GM18951 (cell line): ENCODE data around the gene ARMC12.

Source experiments
- POLR2A ChIP-seq: IDR thresholded peaks from 4 replicates; pipeline ENCODE4 v1.6.1; 2011; ENCODE audit warnings: mild to moderate bottlenecking; ENCODE audit not compliant: insufficient read length, insufficient read depth; ENCODE audit errors: extremely low read depth
- in situ Hi-C: fragments of 300-500 bp; cut with MboI; formaldehyde crosslinking; loops from one replicate; pipeline ENCODE4 v1.12.0; 2022; ENCODE audit warnings: low sequenced_read_pairs, mixed read lengths, inconsistent platforms; ENCODE audit not compliant: unreplicated experiment

Gene ARMC12

DNA sequence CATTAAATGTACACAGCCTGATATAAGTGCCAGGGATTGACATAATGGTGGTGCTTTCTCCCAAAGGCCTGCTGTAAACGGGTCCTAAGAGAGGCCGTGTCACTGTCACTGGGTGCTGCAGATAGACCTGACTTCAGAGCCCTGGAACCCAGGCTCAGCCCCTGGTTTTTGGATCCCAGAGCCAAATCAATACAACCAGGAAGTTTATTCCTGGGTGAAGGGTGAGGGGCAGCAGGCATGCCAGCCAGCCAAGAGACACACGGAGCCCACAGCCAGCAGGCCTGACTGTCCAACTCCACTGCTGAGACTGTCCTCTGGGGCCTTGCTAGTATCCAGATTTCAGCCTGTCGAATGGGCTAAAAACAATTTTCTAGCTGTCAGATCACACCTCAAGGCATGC is 12.8 kb upstream of the ARMC12 start:
- no peak for TF ChIP-seq POLR2A

DNA sequence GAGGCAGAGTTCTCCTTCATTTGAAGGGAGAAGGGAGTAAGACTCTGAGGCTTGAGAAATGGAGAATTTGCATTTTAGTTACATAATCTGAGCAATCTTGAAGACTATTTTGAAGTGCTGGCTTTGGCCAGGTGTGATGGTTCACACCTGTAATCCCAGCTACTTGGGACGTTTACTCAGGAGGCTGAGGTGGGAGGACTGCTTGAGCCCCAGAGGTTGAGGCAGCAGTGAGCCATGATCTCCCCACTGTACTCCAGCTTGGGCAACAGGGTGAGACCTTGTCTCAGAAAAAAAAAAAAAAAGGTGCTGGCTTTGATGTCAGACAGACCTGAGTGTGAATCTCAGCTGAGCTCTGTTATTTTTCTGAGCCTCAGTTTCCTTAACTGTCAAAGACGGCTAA is 12.4 kb upstream of the ARMC12 start:
- no peak for TF ChIP-seq POLR2A
- in situ Hi-C loops: no loop called here

More for the DNA sequence above, 12.8 kb upstream of the ARMC12 start:
- in situ Hi-C loops: no loop called here

DNA sequence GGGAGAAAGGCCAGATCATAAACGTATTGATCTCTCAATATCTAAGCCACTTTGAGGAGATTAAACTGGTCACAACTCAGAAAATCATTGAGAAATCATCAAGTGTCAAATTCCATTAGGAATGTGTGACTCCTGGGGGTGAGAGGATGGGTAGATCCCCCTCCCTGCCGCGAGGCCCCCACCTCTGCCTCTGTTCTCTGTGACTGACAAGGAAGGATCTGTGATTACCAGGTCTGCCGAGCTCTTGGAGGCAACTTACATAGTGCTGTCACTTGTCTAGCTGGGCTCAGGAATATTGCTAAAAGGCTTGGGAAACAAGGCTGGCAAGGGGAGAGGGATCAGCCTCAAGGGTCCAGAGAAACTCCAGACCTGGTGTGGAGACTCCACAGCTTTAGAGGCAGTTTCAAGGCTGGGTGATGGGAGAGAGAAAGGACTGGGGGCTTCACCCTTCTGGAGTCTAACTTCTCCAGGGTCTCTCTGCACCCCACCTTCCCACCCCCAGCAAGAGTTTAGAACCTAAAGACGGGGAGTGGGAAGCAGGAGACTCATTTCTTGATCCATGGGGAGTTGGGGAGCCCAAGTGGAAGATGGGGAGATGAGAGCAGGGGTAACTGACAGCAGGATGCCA is 11.6 kb upstream of the ARMC12 start:
- in situ Hi-C loops: loop anchor here (25.0 kb wide), 1 partner anchor 413 kb away; no protein-coding TSS in a partner anchor
- TF ChIP-seq POLR2A: no peak

DNA sequence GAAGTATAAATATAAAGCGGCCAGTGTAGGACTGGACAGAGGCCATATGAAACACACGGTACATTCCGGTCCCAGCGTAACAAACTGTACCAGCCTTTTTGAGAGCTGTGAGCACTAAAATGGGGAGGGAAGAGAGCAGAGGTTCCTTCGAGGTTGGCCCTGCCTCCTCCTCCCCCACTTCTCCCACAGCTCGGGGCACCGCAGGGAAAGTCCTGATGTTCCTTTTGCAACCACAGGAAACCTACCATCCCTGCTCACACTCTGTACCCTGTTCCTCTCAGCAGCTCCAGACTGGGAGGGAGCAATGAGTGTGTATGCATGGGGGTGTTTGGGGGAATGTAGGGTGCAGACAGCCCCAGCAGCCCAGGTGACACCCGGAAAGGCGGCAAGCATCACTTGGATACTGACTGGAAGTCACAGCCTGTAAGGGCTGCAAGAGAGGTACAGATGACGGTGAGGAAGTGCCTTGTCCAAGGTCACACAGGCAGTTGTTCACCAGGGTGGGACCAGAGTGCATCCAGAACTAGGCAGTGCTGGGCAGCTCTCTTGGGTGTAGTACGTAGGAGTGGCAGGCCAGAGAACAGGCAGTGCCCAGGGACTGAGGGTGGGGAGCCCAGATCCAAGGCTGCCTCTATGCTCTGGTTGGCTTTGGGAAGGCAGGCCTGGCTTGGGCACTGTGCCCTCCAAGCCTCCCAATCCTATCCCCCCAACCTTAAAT is 11.0 kb upstream of the ARMC12 start:
- in situ Hi-C loops: loop anchor here (25.0 kb wide), 1 partner anchor 414 kb away; no protein-coding TSS in a partner anchor
- TF ChIP-seq POLR2A: no peak

DNA sequence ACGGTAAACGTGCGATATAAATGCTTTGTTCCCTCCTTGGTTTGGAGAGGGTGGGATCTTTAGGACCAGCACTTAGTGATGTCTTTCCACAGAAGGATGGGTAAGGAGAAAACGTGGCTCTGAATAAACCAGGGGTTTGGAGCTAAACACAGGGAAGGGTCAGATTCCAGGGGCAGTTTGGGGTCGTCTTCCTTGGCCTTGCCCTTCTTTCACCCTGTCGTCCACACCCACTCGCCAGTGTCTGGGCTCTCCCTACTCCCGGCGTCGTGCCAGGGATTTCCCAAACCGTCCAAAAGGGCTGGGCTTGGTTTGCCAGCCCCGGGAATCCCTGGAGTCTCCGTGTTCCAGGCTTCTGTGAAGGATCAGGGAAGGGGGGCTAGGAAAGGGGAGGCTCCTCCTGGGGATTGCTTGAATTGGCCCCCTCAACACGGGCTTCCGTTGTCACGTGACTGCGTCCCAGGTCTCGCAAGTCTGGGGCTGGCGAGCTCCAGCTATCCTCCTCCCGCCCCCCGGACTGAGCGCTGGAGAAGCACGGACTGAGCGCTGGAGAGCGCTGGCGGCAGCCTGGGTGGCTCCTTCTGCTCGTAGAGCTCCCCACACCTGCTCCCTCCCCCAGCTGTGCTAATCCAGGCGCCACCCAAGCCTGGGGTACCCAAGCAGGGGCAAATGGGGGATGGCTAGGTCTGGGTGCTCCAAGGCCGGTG is 9.4 kb upstream of the ARMC12 start:
- no peak for TF ChIP-seq POLR2A
- in situ Hi-C loops: loop anchor here (25.0 kb wide), 1 partner anchor 415 kb away; no protein-coding TSS in a partner anchor

DNA sequence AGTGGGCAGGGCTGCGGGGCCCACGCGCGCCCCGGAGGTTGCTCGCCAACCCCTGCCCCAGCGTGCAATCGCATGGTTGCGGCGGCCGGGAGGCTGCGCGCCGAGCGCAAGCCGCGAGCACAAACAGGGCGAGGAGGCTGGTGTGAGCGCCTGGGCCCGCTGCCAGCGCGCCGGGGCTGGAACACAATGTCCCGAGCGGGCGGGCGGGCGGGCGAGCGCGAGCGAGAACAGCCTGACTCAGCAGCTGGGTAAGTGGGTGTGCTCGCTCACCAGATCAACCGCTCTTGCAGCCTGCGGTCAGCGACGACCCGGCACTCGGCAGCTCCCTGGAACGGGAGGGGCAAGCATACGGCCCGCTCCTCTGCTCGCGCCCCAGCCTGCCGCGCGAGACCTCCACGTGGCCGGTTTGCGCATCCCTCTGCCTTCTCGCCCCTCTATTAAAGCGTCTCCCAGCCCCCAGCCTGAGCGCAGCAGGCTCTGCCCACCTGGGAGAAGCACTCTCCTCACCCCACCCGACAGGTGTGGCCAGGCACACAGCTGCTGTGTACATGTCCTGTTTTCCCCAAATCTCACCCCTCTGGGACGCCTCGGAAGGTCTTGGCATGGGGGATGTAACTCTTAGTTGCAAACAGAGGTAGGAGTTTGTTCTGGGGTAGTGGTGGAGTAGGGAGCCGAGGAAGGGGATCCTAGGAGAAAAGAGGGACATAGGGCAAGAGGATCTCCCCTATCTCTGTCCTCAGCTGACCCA is 8.7 kb upstream of the ARMC12 start:
- in situ Hi-C loops: loop anchor here (25.0 kb wide), 1 partner anchor 416 kb away; no protein-coding TSS in a partner anchor
- peak; percentile 63 for TF ChIP-seq POLR2A

DNA sequence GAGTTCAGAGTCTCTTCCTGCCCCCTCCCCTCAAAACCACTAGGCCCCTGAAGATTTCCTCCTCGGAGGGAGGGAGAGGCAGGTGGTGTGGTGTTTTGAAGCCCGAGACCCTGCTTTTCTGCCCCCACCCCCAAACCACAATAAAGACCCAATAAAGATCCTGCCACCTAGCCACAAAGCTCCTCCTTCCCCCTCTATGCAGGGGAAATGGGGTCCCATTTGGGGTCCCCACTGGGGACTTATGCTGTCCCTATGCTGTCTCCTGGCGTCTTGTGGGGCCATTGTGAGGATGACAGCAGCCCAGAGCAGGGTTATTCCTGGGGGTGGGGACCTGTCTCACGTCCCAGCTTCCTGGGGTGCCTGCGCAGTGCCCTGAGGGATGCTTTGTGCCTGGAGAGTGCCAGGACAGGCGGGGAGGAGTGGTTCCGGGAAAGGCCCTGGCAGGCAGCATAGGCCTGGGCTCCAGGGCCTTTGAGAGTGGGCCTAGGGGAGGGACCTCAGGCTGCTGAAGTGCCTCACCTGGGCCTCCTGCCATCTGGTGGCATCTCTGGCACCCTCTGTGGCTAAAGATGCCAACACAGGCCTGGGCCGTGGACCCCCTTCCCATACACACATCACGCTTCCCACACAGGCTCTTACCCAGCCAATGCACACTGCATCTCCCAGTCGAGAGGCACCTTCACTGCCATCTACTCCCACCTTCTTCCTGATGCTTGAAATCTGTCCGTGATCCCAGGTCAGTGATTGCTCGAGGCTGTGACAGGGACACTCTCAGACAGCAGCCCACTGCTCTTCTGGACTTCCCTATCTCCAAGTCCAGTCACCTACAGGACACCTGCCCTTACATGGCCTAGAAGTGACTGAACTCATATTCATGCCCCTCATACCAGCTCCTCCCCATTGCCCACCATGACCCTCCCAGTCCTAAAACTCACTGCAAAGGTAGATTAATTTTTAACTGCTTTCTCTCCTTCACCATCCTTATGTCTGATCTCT is 7.9 kb upstream of the ARMC12 start:
- in situ Hi-C loops: loop anchor here (25.0 kb wide), 1 partner anchor 417 kb away; no protein-coding TSS in a partner anchor
- no peak for TF ChIP-seq POLR2A

DNA sequence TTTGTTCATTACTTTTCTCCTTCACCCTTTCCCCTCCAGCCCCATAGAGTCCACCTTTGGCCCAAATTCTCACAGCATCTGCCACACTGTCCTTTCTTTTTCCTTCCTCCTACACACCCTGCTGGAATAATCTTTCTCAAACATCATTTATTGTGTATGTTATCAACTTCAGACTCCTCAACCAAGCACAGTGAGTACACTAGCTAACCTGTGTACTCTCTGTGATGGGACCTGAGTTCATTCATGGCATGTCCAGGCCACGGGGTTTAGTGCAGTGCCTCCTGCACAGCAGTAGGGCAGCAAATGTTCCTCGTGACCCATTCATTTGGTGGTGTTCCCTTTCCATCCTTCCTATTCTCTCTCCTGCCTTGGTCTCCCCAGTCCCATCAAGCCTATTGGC is 7.1 kb upstream of the ARMC12 start:
- in situ Hi-C loops: loop anchor here (25.0 kb wide), 1 partner anchor 417 kb away; no protein-coding TSS in a partner anchor
- TF ChIP-seq POLR2A: no peak

DNA sequence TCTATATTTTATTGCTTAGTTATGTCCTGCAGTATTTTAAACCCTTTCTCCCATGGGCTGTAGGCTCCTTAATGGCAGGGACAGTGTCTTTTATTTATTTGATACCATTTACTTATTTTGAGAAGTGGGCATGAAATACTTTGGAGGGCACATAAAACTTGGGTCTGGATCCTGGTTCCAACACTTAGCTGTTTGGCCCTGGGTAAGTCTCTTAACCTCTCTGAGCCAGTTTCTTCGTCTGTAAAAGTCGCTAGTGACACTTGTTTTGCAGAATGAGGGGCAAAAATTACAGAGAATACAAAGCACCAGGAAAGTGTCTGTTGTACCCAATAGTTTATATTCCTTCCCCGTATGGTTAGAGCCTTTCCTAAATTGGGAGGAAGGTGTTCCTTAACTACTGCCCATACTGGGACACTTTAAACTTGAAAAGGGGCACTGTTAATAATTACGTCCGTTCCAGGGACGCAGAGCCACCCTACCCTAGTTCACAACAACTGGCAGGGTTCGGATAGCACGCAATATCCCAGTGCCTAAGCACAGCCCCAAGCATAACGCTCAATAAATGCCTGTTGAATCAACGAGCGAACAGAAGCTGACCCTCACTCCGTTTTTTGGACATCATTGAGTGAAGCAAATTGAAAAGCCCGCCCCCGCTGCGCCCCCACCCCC is 6.0 kb upstream of the ARMC12 start:
- no peak for TF ChIP-seq POLR2A
- in situ Hi-C loops: loop anchor here (25.0 kb wide), 1 partner anchor 419 kb away; no protein-coding TSS in a partner anchor

DNA sequence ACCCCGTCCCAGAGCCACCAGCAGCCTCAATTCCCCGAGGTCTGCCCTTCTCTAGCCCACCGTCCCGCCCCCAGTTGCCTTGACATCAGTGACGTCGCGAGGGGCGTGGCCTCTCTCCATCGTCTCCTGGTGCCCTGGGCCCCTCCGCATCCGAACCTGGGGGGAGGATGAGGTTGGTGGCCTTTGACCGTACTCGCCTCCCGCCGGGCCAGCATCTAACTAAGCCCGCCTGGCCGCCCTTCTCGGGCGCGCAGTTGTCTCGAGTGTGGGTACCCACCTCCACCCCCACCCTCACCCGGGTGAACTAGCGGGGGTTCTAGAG is 5.5 kb upstream of the ARMC12 start:
- TF ChIP-seq POLR2A: peak; percentile 71
- in situ Hi-C loops: loop anchor here (25.0 kb wide), 1 partner anchor 419 kb away; no protein-coding TSS in a partner anchor
